MM.1S (cell line): ENCODE results near the gene MCOLN1.

Source experiments
- EZH2 ChIP-seq: fragments of 300-600 bp; sonication (generic); optimal IDR thresholded peaks from 2 replicates; pipeline ENCODE3; 2017; ENCODE audit warnings: low read depth, mild to moderate bottlenecking, antibody characterized with exemption, low read length, mixed read lengths
- EZH2phosphoT487 ChIP-seq: fragments of 300-600 bp; sonication (generic); IDR thresholded peaks from 2 replicates; pipeline ENCODE4 v1.6.1; 2018; ENCODE audit warnings: antibody characterized with exemption, low read length
- TF ChIP-seq, protein P1 (sequence below): fragments of 300-600 bp; sonication (generic); IDR thresholded peaks from 2 replicates; pipeline ENCODE4 v1.5.1; 2016; ENCODE audit warnings: antibody characterized with exemption, low read length, mixed read lengths

- TF ChIP-seq, protein P1, sequence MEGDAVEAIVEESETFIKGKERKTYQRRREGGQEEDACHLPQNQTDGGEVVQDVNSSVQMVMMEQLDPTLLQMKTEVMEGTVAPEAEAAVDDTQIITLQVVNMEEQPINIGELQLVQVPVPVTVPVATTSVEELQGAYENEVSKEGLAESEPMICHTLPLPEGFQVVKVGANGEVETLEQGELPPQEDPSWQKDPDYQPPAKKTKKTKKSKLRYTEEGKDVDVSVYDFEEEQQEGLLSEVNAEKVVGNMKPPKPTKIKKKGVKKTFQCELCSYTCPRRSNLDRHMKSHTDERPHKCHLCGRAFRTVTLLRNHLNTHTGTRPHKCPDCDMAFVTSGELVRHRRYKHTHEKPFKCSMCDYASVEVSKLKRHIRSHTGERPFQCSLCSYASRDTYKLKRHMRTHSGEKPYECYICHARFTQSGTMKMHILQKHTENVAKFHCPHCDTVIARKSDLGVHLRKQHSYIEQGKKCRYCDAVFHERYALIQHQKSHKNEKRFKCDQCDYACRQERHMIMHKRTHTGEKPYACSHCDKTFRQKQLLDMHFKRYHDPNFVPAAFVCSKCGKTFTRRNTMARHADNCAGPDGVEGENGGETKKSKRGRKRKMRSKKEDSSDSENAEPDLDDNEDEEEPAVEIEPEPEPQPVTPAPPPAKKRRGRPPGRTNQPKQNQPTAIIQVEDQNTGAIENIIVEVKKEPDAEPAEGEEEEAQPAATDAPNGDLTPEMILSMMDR = no peak
- TF ChIP-seq EZH2 (no peak), EZH2phosphoT487 (no peak)
Observed at GRCh38 chr19:7505288-7505681, 17.1 kb upstream of the MCOLN1 start.
